Tibial nerve (tissue), 4 donors: ENCODE results near the gene SLC16A11. TPM values are rescaled to one million over a fixed set of nuclear protein-coding genes. Genes with fewer than 3 reads are reported as not detected.

ENCODE experiments used
- DNase-seq, 2 donors: peaks; one replicate each; pipeline ENCODE4 v3.0.0-alpha.2; 2019; ENCODE audit warnings: low spot score in 2 of 2
- H3K27ac ChIP-seq, 4 donors: fragments of 200-600 bp; sonication (generic) in 3 of 4; one replicate each; pipeline ENCODE4 v1.5.1; 2017 to 2019; ENCODE audit warnings: mild to moderate bottlenecking in 1 of 4
- H3K27me3 ChIP-seq, 2 donors: fragments of 200-600 bp; sonication (generic) in 1 of 2; one replicate each; pipeline versions ENCODE4 v1.5.1 to v1.6.0; 2017 to 2019
- H3K36me3 ChIP-seq, 3 donors: fragments of 200-600 bp; sonication (generic); one replicate each; pipeline ENCODE4 v1.5.1; 2018 to 2019
- H3K4me1 ChIP-seq, 4 donors: fragments of 200-600 bp; sonication (generic) in 3 of 4; one replicate each; pipeline ENCODE4 v1.5.1; 2017 to 2019
- H3K4me3 ChIP-seq, 4 donors: fragments of 200-600 bp; sonication (generic) in 3 of 4; one replicate each; pipeline ENCODE4 v1.5.1; 2017 to 2019; ENCODE audit warnings: mild to moderate bottlenecking in 1 of 4, moderate library complexity in 1 of 4
- H3K9me3 ChIP-seq, 4 donors: fragments of 200-600 bp; sonication (generic) in 3 of 4; one replicate each; pipeline ENCODE4 v1.5.1; 2017 to 2019
- EP300 ChIP-seq, 2 donors: sonication (generic); formaldehyde crosslinking; IDR thresholded peaks; one replicate each; pipeline ENCODE4 v1.6.1; 2017; ENCODE audit warnings: antibody characterized with exemption in 2 of 2, mild to moderate bottlenecking in 1 of 2
- POLR2A ChIP-seq, 2 donors: fragments of 450-650 bp; IDR thresholded peaks; one replicate each; pipeline ENCODE4 v1.6.1; 2017; ENCODE audit warnings: antibody characterized with exemption in 2 of 2, mild to moderate bottlenecking in 2 of 2, moderate library complexity in 2 of 2
- WGBS, 2 donors: methylation state at CpG; one replicate each; pipeline ENCODE4 v1.1.5; 2018; 5-methylcytosine and 5-hydroxymethylcytosine counted together
- total RNA-seq, 4 donors: library from RNA; depleted of rRNA; stranded (reverse); fragments of >200 nt; gene quantifications; one replicate each; pipeline ENCODE4 v1.1.0, GENCODE V29; 2016
- TF ChIP-seq, protein P1 (sequence below), 5 experiments: fragments of 200-600 bp in 3 of 5; fragments of 450-650 bp in 2 of 5; sonication (generic) in 3 of 5; IDR thresholded peaks; one replicate each; pipeline ENCODE4 v1.5.1; 2016 to 2019; ENCODE audit warnings: antibody characterized with exemption in 5 of 5, mild to moderate bottlenecking in 3 of 5, moderate library complexity in 2 of 5

The SLC16A11 gene
- total RNA-seq, 4 donors from 2014 or later: 0.78 TPM; not detected in 3

GRCh38 chr17:6998855-6999508 is 44.9 kb downstream of the SLC16A11 start:
- 82% methylated on average over 11 of the region's 11 CpGs for WGBS, 2 donors
- DNase-seq: no peak
- Histone ChIP-seq H3K36me3 (peaks cover 3 to 72% (median 7%) of the 10 kb centered on the region in 3 donors), H3K27me3 (peaks cover 0 to 7% of the 10 kb centered on the region in 2 donors), H3K4me3 (no peak overlapping the region), H3K9me3 (no peaks in the 10 kb centered on the region), H3K4me1 (peaks cover 0 to 15% (median 4%) of the 10 kb centered on the region in 4 donors), H3K27ac (no peak overlapping the region)
- TF ChIP-seq, protein P1, sequence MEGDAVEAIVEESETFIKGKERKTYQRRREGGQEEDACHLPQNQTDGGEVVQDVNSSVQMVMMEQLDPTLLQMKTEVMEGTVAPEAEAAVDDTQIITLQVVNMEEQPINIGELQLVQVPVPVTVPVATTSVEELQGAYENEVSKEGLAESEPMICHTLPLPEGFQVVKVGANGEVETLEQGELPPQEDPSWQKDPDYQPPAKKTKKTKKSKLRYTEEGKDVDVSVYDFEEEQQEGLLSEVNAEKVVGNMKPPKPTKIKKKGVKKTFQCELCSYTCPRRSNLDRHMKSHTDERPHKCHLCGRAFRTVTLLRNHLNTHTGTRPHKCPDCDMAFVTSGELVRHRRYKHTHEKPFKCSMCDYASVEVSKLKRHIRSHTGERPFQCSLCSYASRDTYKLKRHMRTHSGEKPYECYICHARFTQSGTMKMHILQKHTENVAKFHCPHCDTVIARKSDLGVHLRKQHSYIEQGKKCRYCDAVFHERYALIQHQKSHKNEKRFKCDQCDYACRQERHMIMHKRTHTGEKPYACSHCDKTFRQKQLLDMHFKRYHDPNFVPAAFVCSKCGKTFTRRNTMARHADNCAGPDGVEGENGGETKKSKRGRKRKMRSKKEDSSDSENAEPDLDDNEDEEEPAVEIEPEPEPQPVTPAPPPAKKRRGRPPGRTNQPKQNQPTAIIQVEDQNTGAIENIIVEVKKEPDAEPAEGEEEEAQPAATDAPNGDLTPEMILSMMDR (IDR thresholded peaks at IDR 0.05): no peak
- no peak for TF ChIP-seq EP300 (IDR thresholded peaks at IDR 0.05)
- TF ChIP-seq POLR2A (IDR thresholded peaks at IDR 0.05): no peak

- Histone ChIP-seq H3K4me3 (no peak overlapping the region), H3K27me3 (peaks cover 0 to 7% of the 10 kb centered on the region in 2 donors), H3K27ac (no peak overlapping the region), H3K4me1 (peaks cover 0 to 15% (median 4%) of the 10 kb centered on the region in 4 donors), H3K9me3 (no peaks in the 10 kb centered on the region), H3K36me3 (peaks cover 3 to 56% (median 7%) of the 10 kb centered on the region in 3 donors)
- TF ChIP-seq EP300 (IDR thresholded peaks at IDR 0.05): no peak
- TF ChIP-seq, protein P1 (IDR thresholded peaks at IDR 0.05): no peak
- TF ChIP-seq POLR2A (IDR thresholded peaks at IDR 0.05): no peak
- no peak for DNase-seq
- 92 to 93% methylated on average over 8 of the region's 8 CpGs for WGBS, 2 donors
These were observed 46.7 kb downstream of the SLC16A11 start for GRCh38 chr17:6997171-6997570.

DNA sequence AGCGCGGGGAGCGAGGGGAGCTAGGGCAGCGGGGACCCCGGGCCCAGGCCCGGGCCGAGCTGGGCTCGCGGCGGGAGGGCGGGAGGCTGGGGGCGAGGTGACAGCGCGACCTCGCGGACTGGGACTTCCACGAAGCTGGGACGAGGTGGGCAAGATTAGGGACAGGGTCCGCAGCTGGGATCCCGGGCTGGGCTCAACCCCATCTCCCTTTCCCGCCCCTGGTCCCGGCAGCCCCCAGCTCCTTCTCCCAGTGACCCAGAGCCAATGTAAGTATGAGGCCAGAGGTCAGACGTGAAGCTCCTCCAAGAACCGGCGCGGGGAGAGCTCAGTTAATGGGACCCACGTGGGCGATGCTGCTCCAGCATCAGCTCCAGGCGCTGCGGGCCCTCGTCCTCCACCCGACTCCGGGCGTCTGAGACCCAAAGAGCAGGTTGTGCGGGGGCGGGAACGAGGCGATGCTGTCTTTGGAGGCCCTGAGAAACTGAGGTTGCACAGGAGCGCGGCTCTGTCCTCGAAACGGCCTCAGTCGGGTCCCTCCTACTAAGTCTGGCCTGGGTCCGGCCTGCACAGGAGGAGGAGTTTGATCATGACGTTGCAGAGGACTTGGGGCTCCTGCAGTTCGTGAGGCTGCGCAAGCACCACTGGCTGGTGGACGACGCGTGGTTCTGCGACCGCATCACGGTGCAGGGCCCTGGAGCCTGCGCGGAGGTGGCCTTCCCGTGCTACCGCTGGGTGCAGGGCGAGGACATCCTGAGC is 47.5 kb downstream of the SLC16A11 start:
- no peak for DNase-seq
- peaks cover 0 to 15% (median 4%) of the 10 kb centered on the region in 4 donors for H3K4me1 ChIP-seq
- TF ChIP-seq POLR2A (IDR thresholded peaks at IDR 0.05): no peak
- TF ChIP-seq, protein P1 (IDR thresholded peaks at IDR 0.05): no peak
- no peak for TF ChIP-seq EP300 (IDR thresholded peaks at IDR 0.05)
- H3K9me3 ChIP-seq: no peaks in the 10 kb centered on the region
- peaks cover 3 to 49% (median 4%) of the 10 kb centered on the region in 3 donors for H3K36me3 ChIP-seq
- H3K27ac ChIP-seq: no peak overlapping the region
- WGBS, 2 donors: 40 to 67% methylated on average over 40 to 57 of the region's 58 CpGs
- H3K27me3 ChIP-seq: peaks cover 0 to 7% of the 10 kb centered on the region in 2 donors
- peak overlapping the region in 2 of 4 donors; percentile 3 to 36 for H3K4me3 ChIP-seq

- Histone ChIP-seq H3K4me1 (peaks cover 0 to 15% (median 4%) of the 10 kb centered on the region in 4 donors), H3K27me3 (peaks cover 0 to 7% of the 10 kb centered on the region in 2 donors), H3K36me3 (peaks cover 0 to 41% (median 3%) of the 10 kb centered on the region in 3 donors), H3K9me3 (no peaks in the 10 kb centered on the region), H3K4me3 (peak within 1 kb of the TSS in 2 of 4 donors; percentile 3 to 36), H3K27ac (no peak within 1 kb of the TSS)
- 16 to 34% methylated on average over 23 to 52 of the region's 64 CpGs for WGBS, 2 donors
- TF ChIP-seq, protein P1 (IDR thresholded peaks at IDR 0.05): no peak
- no peak for TF ChIP-seq POLR2A (IDR thresholded peaks at IDR 0.05)
- no peak for TF ChIP-seq EP300 (IDR thresholded peaks at IDR 0.05)
- DNase-seq: no peak
These were observed 48.2 kb downstream of the SLC16A11 start, which contains the start of gene ALOX12 for GRCh38 chr17:6995500-6996255. ALOX12 (plus strand) TSS chr17:6996049; CDS start chr17:6996118, 69 bp downstream.
